Activated CD4-positive, alpha-beta memory T cell treated with anti-CD3 and anti-CD28 coated beads, Interleukin-2, amount 10 ng/mL, durations not matched to agents 7 days and 5 days (primary cell): Measurements from ENCODE around the gene DEGS2. TPM values are rescaled to one million over a fixed set of nuclear protein-coding genes. Genes with fewer than 3 reads are reported as not detected.

Source experiments
- CTCF ChIA-PET: fragments of 350-600 bp; sonication (Branson Sonifier 250); formaldehyde crosslinking; loops from one replicate; lab custom pipeline; 2021; ENCODE audit warnings: antibody characterized with exemption, inconsistent platforms; lab: Charles Lee
- POLR2A ChIA-PET: fragments of 350-600 bp; sonication (Branson Sonifier 250); formaldehyde crosslinking; loops from one replicate; lab custom pipeline; 2021; ENCODE audit warnings: antibody characterized with exemption; lab: Charles Lee
- DNase-seq: peaks from one replicate; pipeline ENCODE4 v3.0.0-alpha.2; 2020
- H3K27ac Mint-ChIP-seq: one replicate; pipeline ENCODE4 v1.8.0; 2021; ENCODE audit warnings: mild to moderate bottlenecking, mixed read lengths
- H3K27me3 Mint-ChIP-seq: one replicate; pipeline ENCODE4 v1.8.0; 2021; ENCODE audit warnings: mixed read lengths
- H3K36me3 Mint-ChIP-seq: one replicate; pipeline ENCODE4 v1.8.0; 2021; ENCODE audit warnings: low read depth, mixed read lengths
- H3K4me1 Mint-ChIP-seq: one replicate; pipeline ENCODE4 v1.8.0; 2021; ENCODE audit warnings: mixed read lengths
- H3K4me3 Mint-ChIP-seq: one replicate; pipeline ENCODE4 v1.8.0; 2021; ENCODE audit warnings: mild to moderate bottlenecking, mixed read lengths
- H3K9me3 Mint-ChIP-seq: one replicate; pipeline ENCODE4 v1.8.0; 2021; ENCODE audit warnings: mixed read lengths
- total RNA-seq, 2 experiments: library from RNA; stranded (reverse); gene quantifications; one replicate each; pipeline ENCODE4 v1.2.3, GENCODE V29; 2021

Gene DEGS2
- total RNA-seq, 2 experiments from 2014 or later = 0.20 to 0.25 TPM

DNA sequence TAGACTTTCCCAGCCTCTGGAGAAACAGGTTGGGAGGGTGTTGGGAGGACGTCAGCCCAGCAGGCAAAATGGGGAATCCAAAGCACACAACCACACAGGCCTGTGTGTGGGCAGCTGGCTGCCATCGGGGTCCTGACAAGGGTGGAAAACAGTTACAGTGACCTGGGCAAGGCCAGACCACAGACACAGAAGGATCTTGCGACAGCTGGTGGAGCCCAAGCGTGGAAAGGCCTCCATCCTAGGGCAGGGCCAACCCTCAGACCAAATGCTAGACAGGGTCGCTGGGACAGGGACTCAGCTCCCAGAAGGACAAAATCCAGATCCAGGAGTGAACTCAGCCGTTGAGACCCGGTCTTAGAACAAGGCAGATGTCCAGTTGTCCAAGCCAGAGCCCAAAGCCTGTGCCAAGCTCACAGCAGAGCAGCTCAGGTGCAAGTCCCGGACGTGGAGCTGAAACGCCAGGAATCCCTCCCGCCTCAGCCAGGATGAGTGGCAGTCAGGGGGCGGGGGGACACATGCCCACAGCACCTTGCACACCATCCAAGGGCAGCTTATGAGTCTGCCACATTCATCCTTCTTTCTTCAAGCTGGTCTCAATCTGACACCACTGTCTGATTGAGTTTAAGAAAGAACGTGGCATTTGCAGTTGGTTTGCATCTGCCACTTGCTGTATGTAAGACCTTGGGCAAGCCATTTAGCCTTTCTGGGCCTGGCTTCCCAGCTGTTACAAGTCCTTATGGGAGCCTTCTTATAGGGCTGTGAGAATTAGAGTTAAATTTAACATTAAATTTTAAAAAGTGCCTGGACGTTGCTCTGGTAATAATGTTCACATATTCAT lies 37.6 kb downstream of the DEGS2 start:
- H3K9me3 Mint-ChIP-seq = no peaks in the 10 kb centered on the region
- POLR2A ChIA-PET = interaction anchor here (0.9 to 58.4 kb wide), 4 partner anchors 17 to 132 kb away, joined by 3 to 1586 read pairs (median 3); partner anchors contain the start of gene EVL
- no peak overlapping the region for H3K27ac Mint-ChIP-seq
- no peak overlapping the region for H3K4me3 Mint-ChIP-seq
- CTCF ChIA-PET = interaction anchor here (1.5 kb wide), 1 partner anchor 50 kb away, joined by 5 read pairs; no protein-coding TSS in a partner anchor
- peaks cover 74% of the 10 kb centered on the region for H3K36me3 Mint-ChIP-seq
- no peak for DNase-seq
- peaks cover 1% of the 10 kb centered on the region for H3K4me1 Mint-ChIP-seq
- no peaks in the 10 kb centered on the region for H3K27me3 Mint-ChIP-seq

DNA sequence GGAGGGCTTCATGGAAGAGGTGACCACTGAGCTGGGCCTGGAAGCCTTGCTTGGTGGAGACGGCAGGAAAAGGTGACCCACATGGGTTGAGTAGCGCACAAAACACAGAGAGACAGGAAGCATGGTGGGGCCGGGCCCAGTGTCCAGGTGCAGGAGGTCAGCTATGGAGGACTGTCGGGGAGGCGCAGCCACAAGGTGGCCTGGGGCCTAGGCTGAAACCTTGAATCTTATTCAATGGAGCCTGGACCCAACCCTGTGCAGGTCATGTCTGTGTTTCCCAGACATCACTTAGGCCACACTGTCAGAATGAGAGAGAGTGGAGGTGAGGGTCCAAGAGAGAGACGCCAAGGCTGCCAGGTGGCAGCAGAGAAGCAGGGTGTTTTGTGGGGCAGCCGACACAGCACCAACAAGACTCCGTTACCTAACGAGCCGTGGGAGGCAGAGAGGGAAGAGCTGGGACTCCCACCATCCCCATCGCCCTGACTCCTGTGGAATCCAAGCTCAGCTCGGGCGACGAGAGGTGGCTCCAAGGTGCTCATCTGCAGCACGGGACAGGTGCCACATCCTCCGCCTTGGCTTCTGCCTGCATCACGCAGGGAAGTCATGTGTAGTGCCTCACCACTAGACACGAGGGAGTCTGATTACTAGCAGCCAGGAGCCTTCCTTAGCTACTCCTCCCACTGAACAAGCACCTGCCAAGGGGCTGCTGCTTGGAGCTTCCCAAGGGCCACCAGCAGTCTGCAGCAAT lies 38.7 kb downstream of the DEGS2 start:
- no peak for DNase-seq
- Mint-ChIP-seq H3K36me3 (peaks cover 78% of the 10 kb centered on the region), H3K4me3 (no peak overlapping the region), H3K27ac (peak overlapping the region; percentile 9), H3K27me3 (no peaks in the 10 kb centered on the region), H3K4me1 (peaks cover 5% of the 10 kb centered on the region), H3K9me3 (no peaks in the 10 kb centered on the region)
- ChIA-PET POLR2A (interaction anchor here (1.0 to 58.4 kb wide), 3 partner anchors 44 to 131 kb away, joined by 3 to 1586 read pairs (median 3); partner anchors contain the start of gene EVL), CTCF (interaction anchor here (1.3 to 1.5 kb wide), 2 partner anchors 9 to 49 kb away, joined by 3 to 5 read pairs; no protein-coding TSS in a partner anchor)

DNA sequence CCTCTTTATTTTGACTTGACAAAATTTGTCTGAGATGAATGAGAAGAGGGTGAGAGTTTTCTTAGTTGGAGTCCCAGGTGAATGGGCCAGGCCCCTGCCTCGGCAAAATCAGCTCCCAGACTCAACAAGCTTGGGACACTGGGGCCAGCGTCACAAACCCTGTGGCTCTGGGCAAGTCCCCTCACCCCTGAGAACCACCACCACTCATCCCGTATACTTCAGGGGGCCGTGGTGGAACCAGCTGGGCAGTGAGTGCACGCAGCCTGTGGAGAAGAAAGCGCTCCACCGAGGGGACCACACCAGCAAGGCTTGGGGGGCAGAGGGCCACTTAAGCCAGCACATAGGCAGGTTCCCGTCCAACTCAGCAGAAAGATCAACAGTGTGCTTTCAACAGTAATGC lies 40.2 kb downstream of the DEGS2 start:
- CTCF ChIA-PET = interaction anchor here (1.0 to 1.6 kb wide), 2 partner anchors 11 to 47 kb away, joined by 3 to 4 read pairs; no protein-coding TSS in a partner anchor
- Mint-ChIP-seq H3K4me3 (no peak overlapping the region), H3K36me3 (peaks cover 76% of the 10 kb centered on the region), H3K9me3 (no peaks in the 10 kb centered on the region), H3K27me3 (no peaks in the 10 kb centered on the region), H3K27ac (no peak overlapping the region), H3K4me1 (peaks cover 3% of the 10 kb centered on the region)
- POLR2A ChIA-PET = interaction anchor here (2.0 to 58.4 kb wide), 2 partner anchors 59 to 80 kb away, joined by 4 to 1586 read pairs; partner anchors contain the start of gene EVL
- DNase-seq = no peak

DNA sequence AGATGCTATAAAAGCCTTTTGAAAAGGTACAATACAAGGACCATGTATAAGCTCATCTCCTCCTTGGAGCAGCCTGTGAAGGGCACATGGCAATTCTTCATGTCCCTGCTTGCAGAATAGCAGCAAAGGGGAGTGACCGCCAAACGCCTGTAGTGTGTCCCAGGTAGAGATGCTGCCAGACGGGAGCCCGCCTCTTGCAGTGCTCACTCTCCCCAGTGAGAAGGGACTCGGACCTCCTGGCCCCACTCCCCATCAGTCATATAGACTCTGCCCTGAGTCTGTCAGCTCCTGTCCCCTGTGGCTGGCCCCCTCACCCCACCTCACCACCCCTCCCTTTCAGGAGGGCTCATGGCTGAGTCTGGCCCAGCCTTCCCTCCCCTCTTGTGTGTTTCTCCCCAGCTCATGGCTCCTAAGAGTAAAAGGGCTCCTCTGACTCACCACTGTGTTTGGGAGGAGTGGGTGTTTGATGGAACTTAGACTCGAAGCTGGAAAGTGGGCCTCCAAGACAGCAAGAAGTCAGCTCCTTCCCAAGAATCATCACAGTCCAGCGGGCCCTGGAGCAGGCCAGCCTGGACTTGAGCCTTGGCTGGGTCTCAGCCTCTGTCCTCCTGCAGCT lies 40.9 kb downstream of the DEGS2 start:
- Mint-ChIP-seq H3K9me3 (no peaks in the 10 kb centered on the region), H3K36me3 (peaks cover 75% of the 10 kb centered on the region), H3K27me3 (no peaks in the 10 kb centered on the region), H3K4me3 (no peak overlapping the region), H3K4me1 (peaks cover 3% of the 10 kb centered on the region), H3K27ac (no peak overlapping the region)
- ChIA-PET POLR2A (interaction anchor here (2.0 to 58.4 kb wide), 3 partner anchors 11 to 79 kb away, joined by 4 to 1586 read pairs (median 6); partner anchors contain the start of gene EVL), CTCF (interaction anchor here (1.0 to 1.6 kb wide), 2 partner anchors 11 to 46 kb away, joined by 3 to 4 read pairs; no protein-coding TSS in a partner anchor)
- no peak for DNase-seq

DNA sequence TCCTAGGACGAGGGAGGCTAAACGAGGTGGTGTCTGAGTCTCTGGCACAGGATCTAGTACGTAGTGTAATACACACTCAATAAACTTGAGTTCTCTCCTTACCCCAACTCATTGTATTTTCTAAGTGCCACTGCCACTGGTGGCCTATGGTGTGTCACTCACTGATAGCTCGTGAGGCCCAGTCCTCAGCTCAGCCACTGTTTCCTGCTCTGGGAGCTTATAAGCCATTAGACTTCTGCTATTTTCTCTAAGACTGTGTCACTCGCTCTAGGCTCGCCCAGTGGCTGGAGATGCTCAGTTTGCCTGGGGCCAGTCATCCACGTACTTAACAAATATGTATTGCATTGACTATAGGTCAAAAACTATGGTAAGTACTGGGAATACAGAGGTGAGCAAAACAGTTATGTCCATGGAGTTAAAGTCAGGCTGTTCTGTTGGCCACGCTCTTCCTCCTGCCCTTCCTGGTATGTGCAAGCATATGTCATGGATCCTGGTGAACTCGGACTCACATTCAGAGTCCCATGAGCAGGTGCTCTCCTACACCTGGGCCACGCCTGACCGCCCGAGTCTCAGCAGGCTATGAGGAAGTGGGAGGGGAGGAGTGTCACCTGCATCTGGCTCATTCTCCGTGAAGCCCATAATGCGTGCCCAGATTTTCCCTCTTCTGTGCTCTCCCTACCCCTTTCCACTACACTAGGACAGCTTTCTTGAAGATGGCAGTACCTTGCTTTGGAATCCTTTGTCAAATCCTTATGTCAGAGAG lies 41.6 kb downstream of the DEGS2 start:
- H3K4me3 Mint-ChIP-seq = no peak overlapping the region
- POLR2A ChIA-PET = interaction anchor here (0.6 to 58.4 kb wide), 5 partner anchors 8 to 78 kb away, joined by 3 to 1586 read pairs (median 6); partner anchors contain the start of gene EVL
- DNase-seq = no peak

DNA sequence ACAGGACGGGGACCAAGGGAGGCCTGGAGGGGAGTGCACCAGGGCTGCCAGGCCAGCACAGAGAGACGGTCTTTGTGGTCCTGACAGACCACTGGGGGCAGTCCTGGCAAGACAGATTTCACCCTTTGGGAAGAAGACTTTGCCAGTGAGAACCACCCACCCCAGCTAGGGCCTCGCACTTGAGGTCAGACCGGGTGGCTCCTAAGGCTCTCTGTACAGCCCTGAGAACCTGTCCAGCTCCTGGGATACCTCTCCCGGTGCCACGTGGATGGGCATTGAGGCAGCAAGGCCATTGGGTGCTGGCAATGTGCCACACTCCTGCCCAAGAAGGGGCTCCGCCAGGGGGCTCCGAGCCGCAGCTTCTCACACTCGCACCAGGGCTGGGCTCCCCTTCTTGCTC lies 42.4 kb downstream of the DEGS2 start:
- H3K27me3 Mint-ChIP-seq = no peaks in the 10 kb centered on the region
- no peak overlapping the region for H3K27ac Mint-ChIP-seq
- POLR2A ChIA-PET = interaction anchor here (1.6 to 58.4 kb wide), 5 partner anchors 9 to 134 kb away, joined by 4 to 1586 read pairs (median 6); partner anchors contain the start of gene EVL
- H3K9me3 Mint-ChIP-seq = no peaks in the 10 kb centered on the region
- H3K4me1 Mint-ChIP-seq = peaks cover 11% of the 10 kb centered on the region
- CTCF ChIA-PET = interaction anchor here (1.6 to 2.0 kb wide), 2 partner anchors 9 to 76 kb away, joined by 5 to 8 read pairs; no protein-coding TSS in a partner anchor
- no peak for DNase-seq
- no peak overlapping the region for H3K4me3 Mint-ChIP-seq
- H3K36me3 Mint-ChIP-seq = peaks cover 78% of the 10 kb centered on the region

More for the DNA sequence above, 41.6 kb downstream of the DEGS2 start:
- no peaks in the 10 kb centered on the region for H3K27me3 Mint-ChIP-seq
- H3K27ac Mint-ChIP-seq = peak overlapping the region; percentile 11
- peaks cover 8% of the 10 kb centered on the region for H3K4me1 Mint-ChIP-seq
- no peaks in the 10 kb centered on the region for H3K9me3 Mint-ChIP-seq
- CTCF ChIA-PET = interaction anchor here (1.6 kb wide), 2 partner anchors 10 to 46 kb away, joined by 4 to 5 read pairs; no protein-coding TSS in a partner anchor
- H3K36me3 Mint-ChIP-seq = peaks cover 75% of the 10 kb centered on the region

DNA sequence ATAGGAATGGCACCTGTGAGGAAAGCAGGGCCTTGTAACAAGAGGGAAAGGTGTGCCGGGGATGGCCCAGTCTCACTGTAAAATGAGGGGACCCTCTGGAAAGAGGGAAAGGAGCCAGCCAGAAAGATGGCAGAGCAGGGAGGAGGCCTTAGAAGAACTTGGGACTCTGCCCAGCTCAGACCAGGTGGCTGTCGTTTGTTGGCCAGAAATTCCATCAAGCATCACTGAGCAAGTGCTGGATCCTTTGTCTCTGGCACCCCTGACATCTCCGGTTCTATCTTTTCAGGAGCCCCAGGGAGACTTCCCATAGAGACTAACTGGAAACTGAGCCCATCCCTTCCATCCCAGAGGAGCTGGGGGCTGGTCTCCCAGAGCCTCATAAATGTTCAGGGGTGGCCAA lies 43.3 kb downstream of the DEGS2 start:
- H3K27me3 Mint-ChIP-seq = no peaks in the 10 kb centered on the region
- peaks cover 80% of the 10 kb centered on the region for H3K36me3 Mint-ChIP-seq
- POLR2A ChIA-PET = interaction anchor here (1.6 to 58.4 kb wide), 3 partner anchors 10 to 133 kb away, joined by 5 to 1586 read pairs (median 6); partner anchors contain the start of gene EVL
- no peak overlapping the region for H3K4me3 Mint-ChIP-seq
- peaks cover 11% of the 10 kb centered on the region for H3K4me1 Mint-ChIP-seq
- DNase-seq = no peak
- CTCF ChIA-PET = interaction anchor here (2.0 to 28.0 kb wide), 2 partner anchors 40 to 77 kb away, joined by 8 to 563 read pairs; partner anchors contain the start of gene EVL
- no peaks in the 10 kb centered on the region for H3K9me3 Mint-ChIP-seq
- no peak overlapping the region for H3K27ac Mint-ChIP-seq

DNA sequence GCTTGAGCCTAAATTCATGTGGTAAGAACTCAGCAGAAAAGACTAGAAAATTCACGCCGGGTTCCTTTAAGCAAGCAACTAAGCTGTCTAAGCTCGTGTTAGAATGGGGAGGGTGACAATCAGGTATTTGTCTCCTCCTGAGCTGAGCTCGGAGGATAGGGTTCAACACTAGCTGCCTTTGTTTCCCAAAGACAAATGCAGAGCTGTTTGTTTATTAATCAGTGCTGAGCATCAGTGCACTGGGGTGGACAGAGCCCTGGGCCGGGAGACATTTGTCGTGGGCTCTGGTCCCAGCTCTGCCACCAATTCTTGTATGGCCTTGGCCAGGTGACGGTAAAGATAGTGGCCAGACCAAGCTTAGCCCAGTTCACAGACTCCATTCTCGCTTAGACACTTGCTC lies 43.7 kb downstream of the DEGS2 start:
- Mint-ChIP-seq H3K4me3 (no peak overlapping the region), H3K4me1 (peaks cover 11% of the 10 kb centered on the region), H3K27ac (no peak overlapping the region), H3K36me3 (peaks cover 79% of the 10 kb centered on the region), H3K27me3 (no peaks in the 10 kb centered on the region), H3K9me3 (no peaks in the 10 kb centered on the region)
- ChIA-PET POLR2A (interaction anchor here (1.6 to 58.4 kb wide), 3 partner anchors 10 to 133 kb away, joined by 5 to 1586 read pairs (median 6); partner anchors contain the start of gene EVL), CTCF (interaction anchor here (2.0 to 28.0 kb wide), 2 partner anchors 40 to 77 kb away, joined by 8 to 563 read pairs; partner anchors contain the start of gene EVL)
- DNase-seq = no peak

DNA sequence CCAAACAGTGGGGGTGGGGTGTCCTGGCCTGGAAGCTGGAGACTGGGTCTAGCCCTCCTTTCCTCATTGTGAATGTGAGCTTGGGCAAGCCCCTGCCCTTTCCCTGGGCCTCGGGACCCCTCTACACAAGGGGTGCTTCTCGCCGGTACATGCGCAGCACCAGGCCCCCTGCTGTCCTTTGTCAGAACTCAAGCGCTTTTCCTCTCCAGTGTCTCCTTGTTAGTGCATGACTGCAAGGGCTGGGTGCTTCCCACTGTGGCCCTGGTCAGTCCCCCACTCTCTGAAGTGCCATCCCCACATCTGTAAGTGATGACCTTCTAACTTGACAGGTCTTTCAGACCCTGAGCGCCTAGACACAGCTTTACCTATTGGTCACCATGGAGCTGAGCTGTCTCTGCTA lies 44.2 kb downstream of the DEGS2 start:
- ChIA-PET CTCF (interaction anchor here (2.0 to 28.0 kb wide), 2 partner anchors 40 to 77 kb away, joined by 8 to 563 read pairs; partner anchors contain the start of gene EVL), POLR2A (interaction anchor here (0.6 to 58.4 kb wide), 2 partner anchors 37 to 55 kb away, joined by 3 to 1586 read pairs; partner anchors contain the start of gene EVL)
- Mint-ChIP-seq H3K27me3 (no peaks in the 10 kb centered on the region), H3K9me3 (no peaks in the 10 kb centered on the region), H3K27ac (no peak overlapping the region), H3K4me3 (no peak overlapping the region), H3K36me3 (peaks cover 79% of the 10 kb centered on the region), H3K4me1 (peaks cover 11% of the 10 kb centered on the region)
- no peak for DNase-seq

DNA sequence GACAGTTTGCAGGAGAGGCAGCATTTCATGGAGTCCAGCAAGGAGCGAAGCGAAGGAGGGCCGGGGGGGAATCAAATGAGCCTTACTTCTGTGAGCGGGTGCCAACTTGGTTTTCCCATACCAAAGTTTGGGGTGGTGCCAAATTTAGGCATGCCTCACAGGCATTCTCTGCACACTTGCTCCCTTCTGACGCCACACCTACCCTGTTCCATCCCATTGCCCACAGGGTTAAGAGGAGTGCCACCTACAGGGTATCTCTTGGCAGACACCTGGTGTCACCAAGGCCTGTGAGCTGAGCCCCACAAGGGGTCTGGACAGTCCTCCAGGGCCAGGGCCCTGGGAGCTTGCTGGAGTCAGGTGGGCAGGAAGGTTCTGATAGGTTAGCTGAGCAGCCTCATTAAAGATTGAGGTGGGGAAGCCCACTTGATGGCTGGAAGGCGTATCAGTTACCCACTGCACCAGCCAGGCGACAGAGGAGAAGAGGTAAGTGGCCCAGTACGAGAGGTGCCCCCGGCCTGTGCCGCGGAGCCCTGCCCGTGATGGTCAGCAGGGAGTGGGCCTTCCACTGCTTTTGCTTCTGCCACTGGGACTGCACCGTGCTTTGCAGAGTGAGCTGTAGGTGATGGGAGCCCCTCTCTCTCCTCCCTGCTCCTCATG lies 45.2 kb downstream of the DEGS2 start:
- Mint-ChIP-seq H3K9me3 (no peaks in the 10 kb centered on the region), H3K36me3 (peaks cover 79% of the 10 kb centered on the region), H3K4me3 (no peak overlapping the region), H3K27ac (no peak overlapping the region), H3K4me1 (peaks cover 15% of the 10 kb centered on the region), H3K27me3 (no peaks in the 10 kb centered on the region)
- CTCF ChIA-PET = interaction anchor here (28.0 kb wide), 1 partner anchor 39 kb away, joined by 563 read pairs; the partner anchor contains the start of gene EVL
- POLR2A ChIA-PET = interaction anchor here (58.4 kb wide), 1 partner anchor 54 kb away, joined by 1586 read pairs; the partner anchor contains the start of gene EVL
- DNase-seq = no peak
